Testis (tissue), 2 donors: ENCODE results near the gene COL26A1.

Experiments
- CTCF ChIP-seq, 3 experiments: fragments of 450-650 bp in 2 of 3; fragments of 200-600 bp in 1 of 3; sonication (generic) in 1 of 3; IDR thresholded peaks; one replicate each; pipeline ENCODE4 v1.5.1; 2016 to 2019; ENCODE audit warnings: antibody characterized with exemption in 3 of 3, mild to moderate bottlenecking in 2 of 3, moderate library complexity in 1 of 3
- POLR2A ChIP-seq: fragments of 450-650 bp; IDR thresholded peaks from one replicate; pipeline ENCODE4 v1.6.1; 2017; ENCODE audit warnings: antibody characterized with exemption, mild to moderate bottlenecking, moderate library complexity

- TF ChIP-seq POLR2A, result no peak
- TF ChIP-seq CTCF (IDR thresholded peaks at IDR 0.05), result no peak
Measured at GRCh38 chr7:101534015-101534803, 171.5 kb downstream of the COL26A1 start.
